Right ventricle myocardium superior (tissue), 1 donor: ENCODE measurements around the gene PPARD. TPM values are rescaled to one million over a fixed set of nuclear protein-coding genes. Genes with fewer than 3 reads are reported as not detected.
A peak's percentile ranks its signal among the peaks of the same experiment; 100 is the strongest.
"Not testable (repeated sequence)": the region's sequence is repeated elsewhere in the genome, so short reads cannot be mapped to it uniquely, and the experiment has no call there.

Experiments
- ATAC-seq: fragments of 200-7000 bp; cut with Tn5 transposase; one replicate; pipeline ENCODE4 v1.9.1; 2020; ENCODE audit warnings: mild to moderate bottlenecking; ENCODE audit not compliant: poor library complexity
- DNase-seq: peaks from one replicate; pipeline ENCODE4 v3.0.0-alpha.2; 2020
- intact Hi-C: fragments of 100-400 bp; cut with DNase I; formaldehyde crosslinking; loops from one replicate; pipeline ENCODE4 v1.11.2; 2022
- long read RNA-seq: library from polyadenylated mRNA; unstranded; transcript quantifications from one replicate; pipeline ENCODE4 v2.0.0, GENCODE V29; 2021
- total RNA-seq: library from RNA; stranded (reverse); fragmentation: NEBNext Ultra II Directional; extraction: Animal tissue kit (Norgen Biotek cat#: 25700); gene quantifications from one replicate; pipeline ENCODE4 v1.2.1, GENCODE V29; 2021
- donor health status: DM: no; HTN: yes; CAD: no; lungs with severe emphysema.

Gene PPARD
- 12.8 TPM for total RNA-seq
- long read RNA-seq, transcript PPARD-203 (8 exons, 3,747 nt) = major isoform, 10 of 26 reads
- long read RNA-seq, partial matches to known transcripts = 13 of 26 reads
- long read RNA-seq, other reads (novel, unspliced or antisense) = 3 of 26 reads

DNA sequence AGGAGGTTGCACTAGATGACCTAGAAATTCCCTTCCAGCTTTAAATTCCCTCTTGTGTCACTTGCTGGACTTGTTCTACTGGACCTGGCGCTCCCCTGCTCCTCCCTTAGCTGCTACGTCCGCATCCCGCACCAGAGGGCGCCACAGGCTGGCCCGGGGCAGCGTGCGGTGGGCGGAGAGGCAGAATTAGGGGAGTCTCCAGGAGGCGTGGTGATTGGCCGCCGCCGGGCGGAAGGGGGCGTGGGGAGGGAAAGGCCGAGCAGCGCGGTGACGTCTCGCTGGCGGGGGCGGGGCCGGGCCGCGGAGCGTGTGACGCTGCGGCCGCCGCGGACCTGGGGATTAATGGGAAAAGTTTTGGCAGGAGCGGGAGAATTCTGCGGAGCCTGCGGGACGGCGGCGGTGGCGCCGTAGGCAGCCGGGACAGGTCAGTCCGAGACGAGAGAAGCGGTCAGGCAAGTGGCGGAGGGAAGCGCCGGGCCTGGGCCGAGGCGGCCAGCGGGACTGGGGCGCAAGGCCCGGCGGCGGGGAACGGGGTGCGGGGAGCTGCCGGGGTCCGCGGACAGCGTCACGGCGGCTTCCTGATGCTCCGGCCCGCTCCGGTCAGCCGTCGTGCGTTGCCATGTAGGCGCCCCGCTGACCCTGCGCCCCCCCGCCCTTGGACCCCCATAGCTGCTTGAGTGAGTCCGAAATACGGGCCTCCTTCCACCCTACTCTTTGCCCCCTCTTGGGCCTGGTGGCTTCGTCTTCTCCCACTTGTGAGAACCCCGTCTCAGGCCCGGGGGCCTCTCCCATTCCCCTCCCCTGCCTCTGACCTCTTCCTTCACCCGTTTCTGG lies at the start of gene PPARD:
Gene PPARD (plus strand): TSS at position 301 of the 834 bp plus-strand sequence. CDS start 68,530 bp downstream, outside the sequence.
- ATAC-seq (peak; percentile 100), DNase-seq (peak; percentile 99)
- intact Hi-C loops = loop anchor here (1.0 kb wide), 1 partner anchor 107 kb away; no protein-coding TSS in a partner anchor

DNA sequence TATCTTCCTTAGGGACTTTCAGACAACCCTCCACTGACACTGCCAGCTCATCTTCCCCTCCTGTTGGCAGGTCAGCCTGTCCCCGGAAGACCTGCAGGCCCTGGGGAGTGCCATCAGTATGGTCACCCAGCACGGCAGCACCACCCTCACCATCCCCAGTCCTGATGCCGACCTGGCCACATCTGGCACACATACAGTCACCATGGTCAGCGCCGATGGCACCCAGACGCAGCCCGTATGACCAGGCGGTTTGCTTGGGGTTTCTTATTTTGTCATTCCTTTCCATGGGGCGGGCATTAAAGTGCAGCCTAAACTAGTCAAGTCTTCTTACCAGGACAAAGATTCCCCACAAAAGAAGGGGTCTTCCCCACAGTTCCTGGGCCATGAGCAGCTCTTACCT lies 48.7 kb upstream of the PPARD start:
- intact Hi-C loops = loop anchor here (5.0 kb wide), 1 partner anchor 34 kb away; no protein-coding TSS in a partner anchor
- ATAC-seq (no peak), DNase-seq (no peak)

DNA sequence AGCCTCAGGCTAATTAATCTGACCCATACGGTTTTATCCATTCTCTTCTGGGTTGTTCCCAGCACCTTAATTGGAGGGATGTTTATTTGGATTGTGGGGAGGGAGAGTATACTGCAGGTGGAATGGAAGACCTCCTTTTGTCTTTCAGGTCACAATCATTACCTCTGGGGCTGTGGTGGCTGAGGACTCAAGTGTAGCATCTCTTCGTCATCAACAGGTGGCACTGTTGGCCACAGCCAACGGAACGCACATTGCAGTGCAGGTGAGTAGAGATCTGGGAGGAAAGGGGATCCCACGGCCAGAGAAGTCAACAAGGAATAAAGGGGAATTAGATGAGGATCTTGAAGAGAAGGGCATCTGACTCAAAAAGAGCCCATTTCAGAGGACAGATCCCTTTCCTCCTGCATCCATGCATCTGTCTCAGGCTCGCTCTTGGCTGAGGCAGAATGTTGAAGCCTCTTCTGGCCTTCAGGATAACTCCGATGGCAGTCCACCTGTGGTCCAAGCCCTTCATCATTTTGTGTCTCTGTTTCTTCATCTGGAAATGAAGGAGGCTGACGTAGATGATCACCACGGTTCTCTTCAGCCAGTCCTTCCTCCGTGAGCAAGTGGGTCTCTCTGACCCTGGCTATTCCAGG lies 47.9 kb upstream of the PPARD start:
- ATAC-seq = peak; percentile 36

DNA sequence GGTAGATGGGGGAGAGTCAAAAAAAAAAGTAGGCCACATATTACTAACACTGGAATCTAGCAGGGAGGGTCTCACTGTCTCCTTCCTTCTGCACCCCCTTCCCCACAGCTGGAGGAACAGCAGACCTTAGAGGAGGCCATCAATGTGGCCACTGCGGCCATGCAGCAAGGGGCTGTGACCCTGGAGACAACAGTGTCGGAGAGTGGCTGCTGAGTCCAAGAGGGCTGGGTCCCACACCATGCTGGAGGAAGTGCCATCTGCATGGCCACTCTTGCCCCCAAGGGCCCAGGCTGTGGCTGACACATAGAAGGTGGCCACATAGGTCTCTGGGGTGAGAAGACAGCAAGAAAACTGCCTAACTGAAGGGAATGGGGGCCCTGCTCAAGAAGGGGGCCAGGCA lies 47.3 kb upstream of the PPARD start:
- DNase-seq (no peak), ATAC-seq (no peak)
- intact Hi-C loops = no loop called here

More for the DNA sequence above, 47.9 kb upstream of the PPARD start:
- DNase-seq = peak; percentile 64
- intact Hi-C loops = loop anchor here (5.0 kb wide), 1 partner anchor 33 kb away; no protein-coding TSS in a partner anchor

DNA sequence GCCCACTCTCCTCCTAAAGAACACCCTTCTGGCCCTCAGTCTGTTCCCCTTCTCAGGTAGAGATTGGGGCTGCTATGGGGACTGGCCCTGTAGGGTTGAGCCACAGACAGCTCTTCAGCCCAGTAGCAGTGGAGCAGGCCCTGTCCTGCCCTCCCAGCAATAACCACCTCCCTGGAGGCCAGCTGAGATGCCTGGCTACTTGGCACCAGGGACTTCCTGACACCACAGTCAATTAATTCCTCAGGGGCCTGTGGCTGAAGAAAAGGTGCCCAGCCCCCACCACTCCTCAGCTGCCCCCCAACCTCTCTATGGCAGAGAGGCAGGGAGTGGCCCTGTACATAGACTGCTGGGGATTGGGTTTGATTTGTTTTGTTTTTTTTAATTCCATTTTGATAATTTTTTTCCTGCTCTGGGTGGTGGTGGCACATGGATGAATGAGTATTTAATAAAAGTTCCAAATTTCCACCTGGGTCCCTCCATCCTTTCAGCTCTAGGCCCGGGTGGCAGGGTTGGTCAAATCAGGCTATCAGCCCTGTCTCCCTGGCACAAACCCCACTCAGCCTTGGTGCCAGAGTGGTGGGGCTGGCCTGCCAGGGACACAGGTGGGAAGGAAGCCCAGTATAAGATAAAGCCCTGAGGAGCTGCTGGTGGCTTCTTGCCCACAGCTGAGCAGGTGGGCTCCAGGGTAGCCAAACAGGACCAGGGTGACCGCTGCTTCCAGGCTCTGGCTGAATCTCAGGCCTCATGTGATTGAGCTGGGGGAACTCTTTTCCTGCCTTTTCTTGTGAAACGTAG lies 46.6 kb upstream of the PPARD start:
- ATAC-seq = peak; percentile 37

DNA sequence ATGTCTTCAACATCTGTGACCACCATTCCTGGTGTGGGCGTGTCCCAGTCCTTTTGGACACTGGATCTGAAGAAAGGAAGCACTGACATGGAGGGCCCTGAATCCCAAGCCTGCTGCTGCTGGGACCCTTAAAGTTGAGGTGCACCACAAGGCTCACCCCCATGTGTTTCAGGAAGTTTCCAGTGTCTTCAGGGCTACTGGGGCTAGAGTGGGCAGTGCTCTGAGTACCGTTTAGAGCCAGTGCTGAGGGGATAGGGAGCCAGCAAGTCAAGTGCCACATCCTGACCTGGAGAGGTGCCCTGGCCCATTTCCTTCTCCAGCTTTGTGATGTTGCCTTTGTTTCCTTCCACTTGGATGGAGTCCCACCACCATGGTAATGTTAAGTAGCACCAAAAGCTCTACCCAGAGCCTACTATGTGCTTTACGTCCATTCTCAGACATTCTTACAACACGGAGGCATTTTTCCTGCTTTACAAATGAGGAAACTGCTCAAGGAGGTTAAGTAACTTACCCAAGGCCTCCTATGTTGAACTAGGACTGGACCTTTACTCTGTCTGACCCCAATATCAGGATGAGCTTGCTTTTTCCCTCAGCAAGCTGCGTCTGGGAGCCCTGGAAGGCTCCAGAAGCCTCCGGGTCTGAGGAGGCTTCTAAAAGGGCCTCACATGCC lies 45.3 kb upstream of the PPARD start:
- peak; percentile 5 for ATAC-seq
- DNase-seq = no peak
- intact Hi-C loops = no loop called here

More for the DNA sequence above, 46.6 kb upstream of the PPARD start:
- intact Hi-C loops = no loop called here
- peak; percentile 61 for DNase-seq

DNA sequence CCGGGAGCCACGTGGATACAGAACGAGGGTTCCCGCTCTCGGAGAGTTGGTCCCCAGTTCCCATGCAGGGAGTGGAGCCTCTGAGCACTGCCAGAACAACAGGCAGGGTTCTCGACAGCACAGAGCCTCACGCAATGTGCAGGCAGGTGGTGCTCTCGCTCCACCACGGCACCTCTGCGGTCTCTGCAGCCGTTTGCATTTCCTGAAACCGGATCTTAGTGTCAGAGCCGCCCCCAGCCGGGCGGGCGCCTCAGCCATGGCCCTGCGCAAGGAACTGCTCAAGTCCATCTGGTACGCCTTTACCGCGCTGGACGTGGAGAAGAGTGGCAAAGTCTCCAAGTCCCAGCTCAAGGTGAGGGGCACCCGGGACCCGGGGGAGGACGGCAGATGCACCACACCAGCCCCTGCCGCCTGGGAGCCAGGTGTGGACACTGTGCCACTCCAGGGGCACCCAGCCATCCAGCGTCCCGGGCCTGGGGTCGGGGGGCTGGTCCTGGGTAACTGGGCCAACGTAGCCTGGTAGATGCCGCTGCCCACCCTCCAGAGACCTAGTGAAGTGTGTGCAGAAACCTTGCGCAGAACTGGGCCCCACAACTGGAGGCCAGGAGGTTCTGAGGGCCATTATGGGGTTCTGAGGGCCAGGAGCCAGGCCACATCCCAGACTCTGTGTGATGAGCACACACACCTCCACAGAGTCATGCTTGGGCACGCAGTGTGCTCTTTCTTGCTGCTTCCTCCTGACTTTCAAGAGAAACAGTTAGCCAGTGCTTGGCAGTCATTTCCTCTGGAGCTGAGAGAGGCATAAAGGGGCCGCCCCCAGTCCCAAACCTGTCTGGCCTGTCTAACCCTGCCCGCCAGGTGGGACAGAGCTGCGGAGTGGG lies 44.5 kb upstream of the PPARD start, which contains the start of gene DEF6:
Gene DEF6 (plus strand): TSS at position 218 of the 881 bp plus-strand sequence. CDS start 39 bp downstream, at position 257.
- peak; percentile 88 for ATAC-seq
- intact Hi-C loops = no loop called here
- peak; percentile 89 for DNase-seq

DNA sequence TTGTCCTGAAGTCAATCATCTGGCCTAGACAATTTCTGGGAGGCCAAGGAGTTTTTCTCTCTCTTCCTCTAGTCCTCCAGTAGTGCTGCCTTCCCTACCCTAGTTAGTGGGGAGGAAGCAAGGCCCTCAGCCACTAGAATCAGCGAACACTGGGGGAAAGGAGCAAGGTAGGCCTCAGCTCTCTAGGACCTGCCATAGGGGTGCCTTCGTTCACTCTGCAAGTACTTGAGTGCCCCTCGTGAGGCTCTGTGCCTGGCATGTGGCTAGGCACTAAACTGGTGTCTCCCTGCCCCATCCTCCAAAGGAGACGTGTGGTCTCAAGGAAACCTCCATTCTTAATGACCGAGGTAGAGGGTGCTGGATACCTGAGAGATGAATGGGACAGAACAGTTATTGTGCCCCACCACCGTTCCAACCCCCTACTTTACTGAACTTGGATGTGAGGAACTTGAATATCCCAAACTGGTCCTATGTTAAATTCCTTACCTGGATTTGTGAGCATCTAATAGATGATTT lies 43.7 kb upstream of the PPARD start:
- intact Hi-C loops = no loop called here
- no peak for ATAC-seq
- DNase-seq = no peak

DNA sequence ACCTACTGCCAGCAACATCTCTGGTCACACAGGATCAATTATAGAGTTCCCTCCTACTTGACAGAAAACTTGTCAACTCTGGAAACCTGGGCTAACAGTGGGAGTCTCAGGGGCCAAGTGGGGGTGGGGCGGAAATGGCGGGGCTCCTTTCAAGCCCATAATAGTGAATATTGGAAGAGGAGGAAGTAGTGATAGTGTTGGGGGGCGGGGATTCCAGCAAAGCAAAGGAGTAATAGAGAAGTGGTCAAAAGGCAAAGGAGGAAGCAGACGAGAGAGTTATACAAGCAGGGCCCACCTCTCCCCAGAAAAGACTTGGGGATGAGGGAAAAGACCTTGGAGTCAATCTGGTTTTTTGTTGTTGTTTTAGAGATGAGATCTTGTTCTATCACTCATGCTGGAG lies 42.7 kb upstream of the PPARD start:
- no peak for ATAC-seq
- intact Hi-C loops = no loop called here
- DNase-seq = no peak

DNA sequence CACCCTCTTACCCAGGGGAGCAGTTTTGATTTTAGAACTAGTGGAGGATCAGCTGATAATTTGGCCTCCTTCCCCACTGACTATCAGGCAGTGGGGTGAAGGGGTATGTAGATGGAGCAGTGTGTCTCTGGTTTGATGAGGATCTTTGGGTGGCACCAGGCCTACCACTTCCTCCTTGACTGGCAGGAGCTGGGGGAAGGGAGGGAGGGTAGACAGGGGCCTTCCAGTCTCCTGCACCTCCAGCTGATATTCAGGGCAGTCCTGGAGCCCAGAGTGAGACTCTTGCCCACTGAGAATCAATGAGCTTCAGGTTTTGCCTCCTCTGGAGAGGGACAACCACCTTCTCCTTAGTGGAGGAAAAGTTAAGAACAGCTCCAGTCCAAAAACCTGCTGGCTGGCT lies 41.5 kb upstream of the PPARD start:
- ATAC-seq (no peak), DNase-seq (no peak)
- intact Hi-C loops = no loop called here

DNA sequence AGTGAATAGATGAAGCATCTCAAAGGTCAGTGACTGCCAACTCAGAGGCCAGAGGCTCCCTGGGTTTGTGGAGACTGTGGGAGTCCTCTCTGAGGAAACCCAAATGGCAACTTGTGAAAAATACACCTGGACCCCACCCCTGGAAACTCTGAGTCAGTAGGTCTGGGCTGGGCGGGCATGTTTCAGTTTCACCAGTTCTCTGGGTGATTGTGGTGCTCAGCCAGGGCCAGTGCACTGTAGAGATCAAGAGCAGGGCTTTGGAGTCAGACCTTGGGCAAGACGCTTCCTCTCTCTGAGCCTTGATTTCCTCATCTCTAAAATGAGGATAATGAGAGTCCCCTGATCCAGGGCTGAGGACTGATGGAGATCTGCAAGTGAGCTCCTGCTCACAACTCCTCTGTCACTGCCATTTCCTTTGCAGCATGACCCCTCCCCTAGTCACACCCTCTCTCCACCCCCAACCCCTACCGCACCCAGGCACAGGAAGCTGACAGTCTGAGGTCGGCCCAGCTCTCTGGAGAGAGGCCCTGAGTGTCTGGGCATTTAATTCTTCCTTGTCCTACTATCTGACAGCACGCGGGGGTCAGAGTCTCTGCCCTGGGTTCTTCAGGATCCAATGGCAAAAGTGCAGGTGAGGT lies 39.6 kb upstream of the PPARD start:
- intact Hi-C loops = no loop called here

DNA sequence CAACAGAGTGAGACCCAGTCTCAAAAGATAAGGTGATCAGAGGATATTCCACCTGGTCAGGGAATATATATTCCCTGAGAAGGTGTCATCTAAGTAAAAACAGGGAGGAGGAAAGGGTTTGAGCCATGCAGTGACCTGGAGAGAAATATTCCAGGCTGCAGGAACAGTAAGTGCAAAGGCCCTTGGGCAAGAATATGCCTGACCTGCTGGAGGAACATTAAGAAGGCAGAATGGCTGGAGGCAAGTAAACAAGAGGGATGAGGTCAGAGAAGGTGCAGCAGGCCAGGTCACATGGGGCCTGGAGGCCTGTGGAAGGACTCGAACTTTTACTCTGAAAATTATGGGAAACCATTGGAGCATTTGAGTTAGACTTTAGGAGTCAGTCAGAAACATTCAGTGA lies 38.1 kb upstream of the PPARD start:
- ATAC-seq (no peak), DNase-seq (no peak)

More for the DNA sequence above, 39.6 kb upstream of the PPARD start:
- ATAC-seq (peak; percentile 54), DNase-seq (peak; percentile 62)

DNA sequence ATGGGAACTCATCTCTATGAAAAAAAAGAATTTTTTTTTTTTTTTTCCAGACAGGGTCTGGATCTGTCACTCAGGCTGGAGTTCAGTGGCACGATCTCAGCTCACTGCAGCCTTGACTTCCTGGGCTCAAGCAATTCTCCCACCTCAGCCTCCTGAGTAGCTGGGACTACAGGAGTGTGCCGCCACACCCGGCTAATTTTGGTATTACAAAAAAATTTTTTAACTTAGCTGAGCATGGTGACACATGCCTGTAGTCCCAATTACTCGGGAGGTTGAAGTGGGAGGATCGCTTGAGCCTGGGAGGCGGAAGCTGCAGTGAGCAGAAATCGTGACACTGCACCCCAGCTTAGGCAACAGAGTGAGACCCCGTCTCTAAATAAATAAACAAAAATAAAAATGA lies 37.2 kb upstream of the PPARD start:
- ATAC-seq (no peak), DNase-seq (no peak)
- intact Hi-C loops = no loop called here

More for the DNA sequence above, 38.1 kb upstream of the PPARD start:
- intact Hi-C loops = no loop called here

DNA sequence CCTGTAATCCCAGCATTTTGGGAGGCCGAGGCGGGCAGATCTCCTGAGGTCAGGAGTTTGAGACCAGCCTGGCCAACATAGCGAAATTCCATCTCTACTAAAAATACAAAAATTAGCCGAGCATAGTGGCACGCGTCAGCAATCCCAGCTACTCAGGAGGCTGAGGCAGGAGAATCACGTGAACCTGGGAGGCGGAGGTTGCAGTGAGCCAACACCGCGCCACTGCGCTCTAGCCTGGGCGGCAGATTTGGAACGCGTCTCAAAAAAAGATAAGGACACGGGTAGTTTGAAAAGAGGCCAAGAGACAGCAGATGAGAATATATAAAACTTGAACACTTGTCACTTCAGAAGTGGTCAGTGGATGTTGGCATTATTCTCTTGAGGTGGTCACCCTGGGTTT lies 35.2 kb upstream of the PPARD start:
- DNase-seq, intact Hi-C loops, ATAC-seq: not testable (repeated sequence)

DNA sequence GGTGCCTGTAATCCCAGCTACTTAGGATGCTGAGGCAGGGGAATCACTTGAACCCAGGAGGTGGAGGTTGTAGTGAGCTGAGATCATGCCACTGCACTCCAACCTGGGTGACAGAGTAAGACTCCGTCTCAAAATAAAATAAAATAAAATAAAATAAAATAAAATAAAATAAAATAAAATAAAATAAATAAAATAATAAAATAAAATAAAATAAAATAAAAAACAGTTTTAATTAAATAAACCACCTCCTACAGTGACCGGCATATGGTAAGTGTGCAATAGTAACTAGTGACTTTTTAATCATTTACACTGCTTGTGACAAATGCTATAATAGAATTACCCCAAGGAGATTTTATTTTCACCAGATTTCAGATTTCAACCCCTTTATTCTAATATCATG lies 33.8 kb upstream of the PPARD start:
- ATAC-seq, DNase-seq, intact Hi-C loops: not testable (repeated sequence)

DNA sequence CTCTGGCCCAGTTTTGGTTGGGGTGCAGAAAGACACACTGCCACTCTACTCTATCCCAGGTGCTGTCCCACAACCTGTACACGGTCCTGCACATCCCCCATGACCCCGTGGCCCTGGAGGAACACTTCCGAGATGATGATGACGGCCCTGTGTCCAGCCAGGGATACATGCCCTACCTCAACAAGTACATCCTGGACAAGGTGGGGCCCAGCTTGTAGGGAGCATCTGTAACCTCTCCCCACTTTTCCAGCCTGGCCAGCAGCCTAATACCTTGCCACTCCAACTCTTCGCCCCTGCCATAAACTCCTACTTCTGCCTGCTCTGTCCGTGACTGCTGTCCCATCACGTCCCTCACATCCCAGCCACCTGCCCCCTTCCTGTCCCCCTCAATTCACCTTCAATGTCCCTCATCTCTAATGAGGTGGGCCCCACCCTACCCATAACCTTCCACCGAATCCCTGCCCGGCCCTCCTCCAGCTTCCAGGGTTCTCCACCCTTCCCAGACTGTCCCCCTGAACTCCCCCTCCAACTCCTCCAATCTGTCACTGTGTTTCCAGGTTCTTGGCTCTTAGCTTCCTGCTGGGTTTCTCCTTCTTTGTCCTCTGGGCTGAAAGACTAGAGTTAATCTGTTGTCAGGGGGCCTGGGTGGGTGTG lies 32.6 kb upstream of the PPARD start:
- DNase-seq (no peak), ATAC-seq (no peak)

More for the DNA sequence above, 32.6 kb upstream of the PPARD start:
- intact Hi-C loops = no loop called here
